Measurements from ENCODE around the gene GAL3ST3.

The GAL3ST3 gene

GRCh38 chr11:66069715-66070603 lies 21.0 kb upstream of the GAL3ST3 start, which contains the start of gene PACS1:
PACS1 (plus strand) TSS chr11:66070272; CDS start chr11:66070487, 215 bp downstream.
- peak in 52 of 58 donors; percentile 28 to 92 (median 66) for DNase-seq

DNA sequence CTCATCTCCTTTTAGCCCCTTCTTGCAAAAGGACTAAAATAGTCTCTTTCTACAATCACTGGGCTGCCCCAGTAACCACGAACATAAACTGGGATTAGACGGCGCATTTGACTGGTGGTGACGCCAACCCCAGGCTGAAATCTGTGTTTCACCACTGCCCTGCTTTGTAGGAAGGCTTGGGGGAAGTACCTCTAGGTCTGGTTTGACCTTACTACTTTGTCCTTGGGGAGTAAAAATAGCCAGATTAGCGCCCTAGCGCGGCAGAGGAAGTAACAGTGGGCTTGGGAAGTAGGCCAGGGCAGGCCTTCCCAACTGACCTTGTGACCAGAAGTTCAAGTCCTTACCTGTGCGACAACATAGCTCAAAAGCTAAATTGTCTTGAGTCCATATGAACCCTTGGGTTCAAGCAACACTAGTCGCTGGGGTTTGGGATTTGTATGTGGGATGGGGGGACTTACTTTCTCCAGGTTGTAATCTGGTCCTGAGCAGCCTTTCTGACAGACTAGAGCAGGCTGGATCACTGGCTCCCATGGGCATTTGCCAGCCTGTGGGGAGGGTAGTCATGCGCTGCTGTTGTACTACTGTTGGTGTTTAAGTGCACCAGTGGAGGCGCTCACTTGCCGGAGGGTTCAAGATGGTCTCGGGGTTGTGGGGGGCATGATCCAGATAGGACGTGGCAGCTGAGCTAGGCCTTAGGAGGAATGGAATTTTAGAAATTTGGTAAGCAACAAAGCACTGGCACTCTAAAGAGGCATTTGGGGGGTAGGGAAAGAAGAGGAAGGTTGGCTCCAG lies 20.2 kb upstream of the GAL3ST3 start:
- peak in 35 of 58 donors; percentile 26 to 70 (median 52) for DNase-seq

DNA sequence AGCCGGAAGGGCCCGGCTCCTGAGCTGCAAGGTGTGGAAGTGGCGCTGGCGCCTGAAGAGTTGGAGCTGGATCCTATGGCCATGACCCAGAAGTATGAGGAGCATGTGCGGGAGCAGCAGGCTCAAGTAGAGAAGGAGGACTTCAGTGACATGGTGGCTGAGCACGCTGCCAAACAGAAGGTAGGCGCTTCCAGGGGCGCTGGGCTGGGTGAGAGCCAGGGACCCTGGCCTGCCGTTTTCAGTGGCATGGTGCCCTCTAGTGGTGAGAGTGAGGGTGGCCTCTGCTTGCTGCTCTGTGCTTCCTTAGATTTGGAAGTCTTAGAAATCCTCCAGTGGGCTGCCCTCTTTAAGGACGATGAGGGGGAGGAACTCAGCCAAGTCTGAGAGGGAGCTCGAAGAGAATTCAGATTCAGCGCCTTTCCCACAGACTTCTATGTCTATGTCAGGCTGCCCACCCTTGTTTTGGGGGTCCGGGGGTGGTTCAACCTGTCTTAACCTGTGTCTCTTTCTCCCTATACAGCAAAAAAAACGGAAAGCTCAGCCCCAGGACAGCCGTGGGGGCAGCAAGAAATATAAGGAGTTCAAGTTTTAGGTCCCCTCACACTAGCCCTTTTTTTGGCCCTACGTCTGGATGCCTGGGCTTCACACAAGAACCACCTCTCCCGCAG lies 19.3 kb upstream of the GAL3ST3 start:
- DNase-seq: peak in 47 of 58 donors; percentile 12 to 79 (median 45)

- DNase-seq: no peak
These were observed 18.7 kb upstream of the GAL3ST3 start for GRCh38 chr11:66067640-66068039.

DNA sequence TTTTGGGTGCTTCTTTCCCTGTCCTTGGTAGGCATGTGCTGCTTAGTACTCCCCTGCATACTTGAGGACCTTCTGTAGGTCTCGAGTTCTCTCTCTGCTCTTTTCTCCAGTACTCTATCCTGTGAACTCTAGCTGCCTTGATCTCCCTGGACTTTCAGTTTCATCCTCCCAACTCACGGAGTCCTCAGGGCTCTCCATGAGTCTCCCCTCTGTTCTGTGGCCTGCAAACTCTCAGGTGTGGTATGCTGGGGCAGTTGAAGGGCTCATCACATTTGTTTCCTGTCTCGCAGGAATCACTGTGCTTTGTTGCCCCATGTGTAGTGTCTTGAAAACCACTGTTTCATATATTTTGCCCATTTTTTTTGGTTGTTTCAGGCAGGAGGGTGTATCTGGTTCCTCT lies 17.8 kb upstream of the GAL3ST3 start:
- DNase-seq: no peak

DNA sequence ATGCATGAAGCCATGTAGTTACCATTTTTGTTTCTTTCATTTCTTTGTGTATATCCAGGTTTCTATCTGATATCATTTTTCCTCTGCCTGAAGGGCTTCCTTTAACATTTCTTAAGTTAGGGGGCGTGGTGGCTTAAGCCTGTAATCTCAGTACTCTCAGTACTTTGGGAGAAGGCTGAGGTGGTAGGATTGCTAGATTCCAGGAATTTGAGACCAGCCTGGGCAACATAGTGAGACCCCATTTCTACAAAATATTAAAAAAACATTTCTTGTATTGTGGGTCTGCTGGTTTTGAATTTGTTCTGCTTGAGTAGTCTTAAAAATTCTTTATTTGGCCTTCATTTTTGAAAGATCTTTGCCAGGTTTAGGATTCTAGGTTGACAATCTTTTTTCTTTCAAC lies 15.6 kb upstream of the GAL3ST3 start:
- no peak for DNase-seq

GRCh38 chr11:66063900-66064299 lies 14.9 kb upstream of the GAL3ST3 start:
- no peak for DNase-seq

DNA sequence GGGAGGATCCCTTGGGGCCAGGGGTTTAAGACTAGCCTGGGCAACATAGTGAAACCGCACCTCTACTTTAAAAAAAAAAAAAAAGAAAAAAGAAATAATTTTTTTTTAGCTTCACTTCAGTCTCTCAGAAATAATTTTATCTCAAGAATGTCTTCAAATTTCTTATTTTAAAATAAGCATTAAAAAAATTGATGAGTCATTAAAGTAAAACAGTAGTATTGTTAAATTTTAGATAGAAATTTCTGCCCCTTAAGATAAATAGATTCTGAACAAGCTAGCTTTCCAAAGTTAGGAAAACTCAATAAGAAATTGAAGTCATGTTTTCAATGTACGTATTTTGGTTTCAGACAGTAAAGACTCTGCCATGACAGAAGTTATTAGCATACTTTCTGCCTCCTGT lies 13.4 kb upstream of the GAL3ST3 start:
- DNase-seq: no peak

- no peak for DNase-seq
These were observed 12.3 kb upstream of the GAL3ST3 start for GRCh38 chr11:66061268-66061667.

GRCh38 chr11:66059966-66060680 lies 11.2 kb upstream of the GAL3ST3 start:
- DNase-seq: no peak

- DNase-seq: peak in 4 of 58 donors; percentile 5 to 36 (median 12)
These were observed 7.5 kb upstream of the GAL3ST3 start for GRCh38 chr11:66056501-66056900.

GRCh38 chr11:66055021-66055420 lies 6.1 kb upstream of the GAL3ST3 start:
- DNase-seq: no peak

- DNase-seq: no peak
These were observed 3.7 kb upstream of the GAL3ST3 start for GRCh38 chr11:66052664-66052982.

GRCh38 chr11:66051766-66052663 lies 3.1 kb upstream of the GAL3ST3 start, which contains the start of gene SF3B2:
SF3B2 (plus strand) TSS chr11:66052364; CDS start chr11:66052385, 21 bp downstream.
- DNase-seq: peak; percentile 83 to 99 (median 98)

DNA sequence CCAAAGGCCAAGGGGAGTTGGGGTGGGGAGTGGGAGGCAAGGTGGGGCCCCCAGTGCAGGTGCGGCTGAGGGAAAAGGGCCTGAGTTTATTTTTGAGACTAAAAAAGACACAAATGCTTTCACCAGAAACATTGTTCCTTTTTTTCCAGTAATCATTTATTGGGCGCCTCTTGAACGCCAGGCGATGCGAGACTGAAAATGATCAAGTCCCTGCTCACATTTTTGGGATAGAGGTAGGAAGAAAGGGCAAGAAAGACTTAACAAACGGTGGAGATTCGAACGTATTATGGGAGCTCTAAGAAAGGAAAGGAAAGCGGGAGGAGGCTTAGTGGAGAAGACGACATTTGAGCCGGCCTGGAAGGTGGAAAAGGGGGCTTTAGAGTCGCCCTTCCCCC lies 2.4 kb upstream of the GAL3ST3 start:
- DNase-seq: no peak

DNA sequence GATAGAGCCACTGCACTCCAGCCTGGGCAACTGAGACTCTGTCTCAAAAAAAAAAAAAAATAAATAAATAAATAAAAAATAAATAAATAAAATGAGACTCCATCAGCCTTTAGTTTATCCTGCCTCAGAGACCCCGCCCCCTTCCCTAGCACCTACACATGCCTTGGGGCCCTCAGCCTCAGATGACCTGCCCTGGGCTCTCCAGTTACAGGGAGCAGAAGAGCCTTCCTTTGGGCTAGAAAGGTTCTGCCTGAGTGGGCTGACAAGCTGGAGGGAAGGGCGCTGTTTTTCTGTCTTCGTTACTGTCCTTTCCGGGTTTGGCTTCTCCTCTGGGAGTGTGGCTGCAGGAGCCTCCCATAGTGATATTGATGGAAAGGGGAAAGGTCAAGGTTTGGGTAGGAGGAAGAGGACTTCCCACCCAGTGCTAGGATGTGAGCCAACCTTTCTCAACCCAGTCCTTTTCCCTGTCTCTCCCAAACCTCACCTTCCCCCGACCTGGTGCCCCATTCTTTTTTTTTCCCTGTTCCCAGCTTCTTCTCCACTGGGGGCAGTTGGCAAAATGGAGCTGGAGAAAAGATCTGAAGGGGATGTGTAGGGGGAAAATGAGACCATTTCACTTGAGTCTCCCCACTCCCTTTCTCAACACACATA lies 1.7 kb upstream of the GAL3ST3 start:
- no peak for DNase-seq

DNA sequence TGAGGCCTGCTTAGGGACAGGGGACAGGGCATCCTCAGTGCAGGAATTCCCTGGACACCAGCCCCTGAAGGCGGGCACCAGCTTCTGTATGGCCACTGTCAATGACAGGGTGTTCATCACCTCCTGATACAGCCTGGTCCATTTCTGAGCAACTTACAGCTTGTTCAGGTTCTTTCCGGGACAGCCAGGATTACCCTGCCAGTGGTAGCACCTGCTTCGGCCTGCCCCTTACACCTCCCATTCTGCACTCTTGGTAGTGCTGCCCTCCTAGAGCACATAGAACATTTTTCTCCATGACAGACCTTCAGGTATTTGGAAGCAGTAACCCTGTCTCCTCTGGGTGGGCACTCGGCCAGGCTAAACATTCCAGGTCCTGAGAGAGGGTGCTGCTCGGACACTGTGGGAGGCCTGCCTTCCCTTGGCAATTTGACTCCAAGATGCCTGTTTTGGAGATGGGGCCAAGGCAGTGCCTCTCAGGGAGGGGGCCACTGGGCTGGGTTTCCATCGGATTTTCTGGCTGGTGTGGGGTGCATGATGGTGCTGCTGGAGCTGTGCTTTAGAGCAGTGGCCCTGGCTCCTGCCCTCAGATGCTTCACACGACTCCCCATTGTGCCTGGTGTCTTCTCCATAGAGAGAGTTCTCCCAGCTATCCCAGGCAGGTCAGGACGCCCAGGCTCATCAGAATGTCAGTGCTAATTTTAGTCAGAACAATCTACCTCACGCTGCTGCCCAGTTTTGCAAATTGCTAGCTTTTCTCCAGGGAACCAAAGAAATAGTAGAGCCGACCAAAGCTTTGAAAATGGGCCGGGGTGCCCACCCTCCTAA lies 1.2 kb downstream of the GAL3ST3 start:
- DNase-seq: no peak

- DNase-seq: no peak
These were observed 2.1 kb downstream of the GAL3ST3 start for GRCh38 chr11:66046901-66047300.

All from anterior cingulate cortex (tissue), 58 donors.